GM23338 (cell line): Measurements from ENCODE around the gene CPT1C. TPM values are rescaled to one million over a fixed set of nuclear protein-coding genes. Genes with fewer than 3 reads are reported as not detected.

Experiments used
- ATAC-seq: fragments of 200-7000 bp; cut with Tn5 transposase; 3 replicates; pipeline ENCODE4 v1.9.1; 2020
- DNase-seq: peaks from one replicate; pipeline ENCODE4 v3.0.0-alpha.2; 2015; ENCODE audit warnings: low spot score
- H2AFZ ChIP-seq: fragments of 200-600 bp; sonication (generic); 2 replicates; pipeline ENCODE4 v1.8.0; 2016; ENCODE audit warnings: antibody characterized with exemption, mild to moderate bottlenecking, moderate library complexity
- H3F3A ChIP-seq: fragments of 200-600 bp; sonication (generic); replicated peaks from 2 replicates; pipeline ENCODE4 v1.8.0; 2017; ENCODE audit warnings: antibody characterized with exemption, mixed run types, low read depth
- H3K27ac ChIP-seq: fragments of 200-600 bp; sonication (generic); 2 replicates; pipeline ENCODE4 v1.6.1; 2016; ENCODE audit warnings: low read depth
- H3K27me3 ChIP-seq: fragments of 200-600 bp; sonication (generic); 2 replicates; pipeline ENCODE4 v1.8.0; 2016; ENCODE audit warnings: mild to moderate bottlenecking, mixed run types, moderate library complexity; ENCODE audit not compliant: insufficient read depth
- H3K36me3 ChIP-seq: fragments of 200-600 bp; sonication (generic); 2 replicates; pipeline ENCODE4 v1.8.0; 2016; ENCODE audit warnings: mild to moderate bottlenecking; ENCODE audit not compliant: insufficient read depth
- H3K4me1 ChIP-seq: fragments of 200-600 bp; sonication (generic); 2 replicates; pipeline ENCODE4 v1.8.0; 2016; ENCODE audit warnings: mild to moderate bottlenecking, moderate library complexity; ENCODE audit not compliant: insufficient read depth
- H3K4me2 ChIP-seq: fragments of 200-600 bp; sonication (generic); 2 replicates; pipeline ENCODE4 v1.7.1; 2017; ENCODE audit warnings: mixed run types
- H3K4me3 ChIP-seq: fragments of 200-600 bp; sonication (generic); 2 replicates; pipeline ENCODE4 v1.6.1; 2016; ENCODE audit warnings: mixed run types
- H3K79me2 ChIP-seq: fragments of 200-600 bp; sonication (generic); replicated peaks from 2 replicates; pipeline ENCODE4 v1.8.0; 2017; ENCODE audit warnings: mild to moderate bottlenecking; ENCODE audit not compliant: insufficient read depth
- H3K9me2 ChIP-seq: fragments of 200-600 bp; sonication (generic); 2 replicates; pipeline ENCODE4 v1.8.0; 2017; ENCODE audit not compliant: insufficient read depth
- H4K20me1 ChIP-seq: fragments of 200-600 bp; sonication (generic); replicated peaks from 2 replicates; pipeline ENCODE4 v1.8.0; 2017; ENCODE audit warnings: mild to moderate bottlenecking; ENCODE audit not compliant: insufficient read depth
- H3K27ac Mint-ChIP-seq: 2 replicates; pipeline ENCODE4 v1.8.0; 2020; ENCODE audit warnings: inconsistent platforms, mild to moderate bottlenecking, moderate library complexity, mixed read lengths
- H3K27me3 Mint-ChIP-seq: 3 replicates; pipeline ENCODE4 v1.8.0; 2022; ENCODE audit warnings: low read depth, mild to moderate bottlenecking, moderate library complexity, mixed read lengths, inconsistent platforms; ENCODE audit not compliant: insufficient read depth, poor library complexity
- H3K36me3 Mint-ChIP-seq: 3 replicates; pipeline ENCODE4 v1.8.0; 2021; ENCODE audit warnings: low read depth, mild to moderate bottlenecking, inconsistent platforms, moderate library complexity, mixed read lengths
- H3K4me1 Mint-ChIP-seq: 3 replicates; pipeline ENCODE4 v1.8.0; 2020; ENCODE audit warnings: mild to moderate bottlenecking, inconsistent platforms, mixed read lengths
- H3K4me3 Mint-ChIP-seq: 3 replicates; pipeline ENCODE4 v1.8.0; 2021; ENCODE audit warnings: moderate library complexity, mild to moderate bottlenecking, inconsistent platforms, mixed read lengths
- H3K9me3 Mint-ChIP-seq: 3 replicates; pipeline ENCODE4 v1.8.0; 2020; ENCODE audit warnings: moderate library complexity, mild to moderate bottlenecking, inconsistent platforms, mixed read lengths
- CREB1 ChIP-seq: fragments of 250-450 bp; sonication (Bioruptor Pico); IDR thresholded peaks from 2 replicates; pipeline ENCODE4 v1.5.0; 2020; ENCODE audit warnings: low read depth, mild to moderate bottlenecking, moderate library complexity
- EZH2 ChIP-seq: fragments of 200-600 bp; sonication (generic); IDR thresholded peaks from one replicate; pipeline ENCODE4 v1.8.0; 2017; ENCODE audit warnings: antibody characterized with exemption, mild to moderate bottlenecking, low read depth; ENCODE audit not compliant: unreplicated experiment
- EZH2phosphoT487 ChIP-seq: fragments of 200-600 bp; sonication (generic); IDR thresholded peaks from one replicate; pipeline ENCODE4 v1.8.1; 2018; ENCODE audit warnings: antibody characterized with exemption; ENCODE audit not compliant: unreplicated experiment
- JUNB ChIP-seq: IDR thresholded peaks from one replicate; pipeline ENCODE4 v1.6.1; 2016; ENCODE audit warnings: antibody characterized with exemption; ENCODE audit not compliant: unreplicated experiment
- NANOG ChIP-seq: IDR thresholded peaks from 2 replicates; pipeline ENCODE4 v1.6.1; 2016; ENCODE audit warnings: antibody characterized with exemption, borderline replicate concordance
- POLR2AphosphoS5 ChIP-seq: IDR thresholded peaks from 2 replicates; pipeline ENCODE4 v1.6.1; 2016; ENCODE audit warnings: antibody characterized with exemption, low read depth
- STAT1 ChIP-seq: IDR thresholded peaks from one replicate; pipeline ENCODE4 v1.6.1; 2016; ENCODE audit warnings: antibody characterized with exemption; ENCODE audit not compliant: unreplicated experiment
- ZNF114 ChIP-seq: fragments of 250-450 bp; sonication (Bioruptor Pico); IDR thresholded peaks from 2 replicates; pipeline ENCODE4 v1.5.0; 2020; ENCODE audit warnings: mild to moderate bottlenecking, moderate library complexity
- ZNF331 ChIP-seq: fragments of 250-450 bp; sonication (Bioruptor Pico); IDR thresholded peaks from 2 replicates; pipeline ENCODE4 v1.5.0; 2020; ENCODE audit warnings: low read depth, mild to moderate bottlenecking, moderate library complexity
- polyA plus RNA-seq: library from polyadenylated mRNA; unstranded; fragments of >200 nt; fragmentation: Nextera tagmentation; extraction: Ambion mirVana; gene quantifications from 2 replicates; pipeline ENCODE4 v1.2.1, GENCODE V29; 2016
- total RNA-seq: library from RNA; depleted of rRNA; stranded (reverse); fragments of >200 nt; shearing (Covaris generic); gene quantifications from 2 replicates; pipeline ENCODE4 v1.2.3, GENCODE V29; 2014
- TF ChIP-seq, protein P1 (sequence below): IDR thresholded peaks from 2 replicates; pipeline ENCODE4 v1.6.1; 2016; ENCODE audit warnings: antibody characterized with exemption
- TF ChIP-seq, protein P2 (sequence below), 2 experiments: fragments of 200-600 bp in 1 of 2; sonication (generic) in 1 of 2; conservative IDR thresholded peaks; 2 replicates each; pipeline versions ENCODE4 v1.5.1 to v1.6.1; 2016 to 2017; ENCODE audit warnings: antibody characterized with exemption in 2 of 2, low read depth in 2 of 2, mild to moderate bottlenecking in 2 of 2, moderate library complexity in 1 of 2
- TF ChIP-seq, protein P3 (sequence below): fragments of 250-450 bp; sonication (Bioruptor Pico); IDR thresholded peaks from 2 replicates; pipeline ENCODE4 v1.5.0; 2020; ENCODE audit warnings: mild to moderate bottlenecking, moderate library complexity
- TF ChIP-seq, protein P4 (sequence below): IDR thresholded peaks from one replicate; pipeline ENCODE4 v1.6.1; 2018; ENCODE audit warnings: antibody characterized with exemption; ENCODE audit not compliant: unreplicated experiment

Gene CPT1C
- total and polyA plus RNA-seq, 2 experiments from 2014 or later = 63.4 to 77.3 TPM

DNA sequence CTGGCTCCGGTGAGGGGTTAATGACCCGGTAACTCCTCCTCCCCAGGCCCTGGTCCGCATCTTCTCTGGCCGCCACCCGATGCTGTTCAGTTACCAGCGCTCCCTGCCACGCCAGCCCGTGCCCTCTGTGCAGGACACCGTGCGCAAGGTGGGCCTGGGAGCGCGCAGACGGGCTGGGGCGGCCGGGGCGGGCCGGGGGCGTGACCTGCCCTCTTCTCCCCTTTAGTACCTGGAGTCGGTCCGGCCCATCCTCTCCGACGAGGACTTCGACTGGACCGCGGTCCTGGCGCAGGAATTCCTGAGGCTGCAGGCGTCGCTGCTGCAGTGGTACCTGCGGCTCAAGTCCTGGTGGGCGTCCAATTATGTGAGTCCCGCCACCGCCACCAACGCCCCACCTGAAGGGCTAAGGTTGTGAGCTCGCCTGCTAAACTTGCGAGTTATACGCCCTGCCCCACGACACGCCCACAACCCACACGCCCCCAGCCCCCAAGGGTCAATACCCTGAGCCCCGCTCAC lies 10.4 kb downstream of the CPT1C start:
- DNase-seq (peak; percentile 34), ATAC-seq (peak; percentile 63)
- Histone ChIP-seq H2AFZ (no peak overlapping the region), H3F3A (no peaks in the 10 kb centered on the region), H3K79me2 (no peaks in the 10 kb centered on the region), H3K4me2 (no peak overlapping the region), H4K20me1 (no peaks in the 10 kb centered on the region), H3K4me1 (no peaks in the 10 kb centered on the region), H3K36me3 (peaks cover 3% of the 10 kb centered on the region; the same call in 1 of the 2 replicates), H3K9me2 (no peaks in the 10 kb centered on the region), H3K27ac (no peak overlapping the region; the same call in 1 of the 2 replicates), H3K27me3 (no peaks in the 10 kb centered on the region), H3K4me3 (no peak overlapping the region)
- TF ChIP-seq, protein P1, sequence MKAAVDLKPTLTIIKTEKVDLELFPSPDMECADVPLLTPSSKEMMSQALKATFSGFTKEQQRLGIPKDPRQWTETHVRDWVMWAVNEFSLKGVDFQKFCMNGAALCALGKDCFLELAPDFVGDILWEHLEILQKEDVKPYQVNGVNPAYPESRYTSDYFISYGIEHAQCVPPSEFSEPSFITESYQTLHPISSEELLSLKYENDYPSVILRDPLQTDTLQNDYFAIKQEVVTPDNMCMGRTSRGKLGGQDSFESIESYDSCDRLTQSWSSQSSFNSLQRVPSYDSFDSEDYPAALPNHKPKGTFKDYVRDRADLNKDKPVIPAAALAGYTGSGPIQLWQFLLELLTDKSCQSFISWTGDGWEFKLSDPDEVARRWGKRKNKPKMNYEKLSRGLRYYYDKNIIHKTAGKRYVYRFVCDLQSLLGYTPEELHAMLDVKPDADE = no peak
- no peak for TF ChIP-seq ZNF114 (CRISPR knock-in tag)
- no peak for TF ChIP-seq JUNB
- TF ChIP-seq CREB1 = no peak
- no peak for TF ChIP-seq POLR2AphosphoS5
- TF ChIP-seq STAT1 = no peak
- TF ChIP-seq NANOG = no peak
- TF ChIP-seq, protein P2, sequence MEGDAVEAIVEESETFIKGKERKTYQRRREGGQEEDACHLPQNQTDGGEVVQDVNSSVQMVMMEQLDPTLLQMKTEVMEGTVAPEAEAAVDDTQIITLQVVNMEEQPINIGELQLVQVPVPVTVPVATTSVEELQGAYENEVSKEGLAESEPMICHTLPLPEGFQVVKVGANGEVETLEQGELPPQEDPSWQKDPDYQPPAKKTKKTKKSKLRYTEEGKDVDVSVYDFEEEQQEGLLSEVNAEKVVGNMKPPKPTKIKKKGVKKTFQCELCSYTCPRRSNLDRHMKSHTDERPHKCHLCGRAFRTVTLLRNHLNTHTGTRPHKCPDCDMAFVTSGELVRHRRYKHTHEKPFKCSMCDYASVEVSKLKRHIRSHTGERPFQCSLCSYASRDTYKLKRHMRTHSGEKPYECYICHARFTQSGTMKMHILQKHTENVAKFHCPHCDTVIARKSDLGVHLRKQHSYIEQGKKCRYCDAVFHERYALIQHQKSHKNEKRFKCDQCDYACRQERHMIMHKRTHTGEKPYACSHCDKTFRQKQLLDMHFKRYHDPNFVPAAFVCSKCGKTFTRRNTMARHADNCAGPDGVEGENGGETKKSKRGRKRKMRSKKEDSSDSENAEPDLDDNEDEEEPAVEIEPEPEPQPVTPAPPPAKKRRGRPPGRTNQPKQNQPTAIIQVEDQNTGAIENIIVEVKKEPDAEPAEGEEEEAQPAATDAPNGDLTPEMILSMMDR (conservative IDR thresholded peaks at IDR 0.05; ENCODE audit: low read depth in 2 of 2) = no peak
- no peak for TF ChIP-seq EZH2phosphoT487
- TF ChIP-seq, protein P3, sequence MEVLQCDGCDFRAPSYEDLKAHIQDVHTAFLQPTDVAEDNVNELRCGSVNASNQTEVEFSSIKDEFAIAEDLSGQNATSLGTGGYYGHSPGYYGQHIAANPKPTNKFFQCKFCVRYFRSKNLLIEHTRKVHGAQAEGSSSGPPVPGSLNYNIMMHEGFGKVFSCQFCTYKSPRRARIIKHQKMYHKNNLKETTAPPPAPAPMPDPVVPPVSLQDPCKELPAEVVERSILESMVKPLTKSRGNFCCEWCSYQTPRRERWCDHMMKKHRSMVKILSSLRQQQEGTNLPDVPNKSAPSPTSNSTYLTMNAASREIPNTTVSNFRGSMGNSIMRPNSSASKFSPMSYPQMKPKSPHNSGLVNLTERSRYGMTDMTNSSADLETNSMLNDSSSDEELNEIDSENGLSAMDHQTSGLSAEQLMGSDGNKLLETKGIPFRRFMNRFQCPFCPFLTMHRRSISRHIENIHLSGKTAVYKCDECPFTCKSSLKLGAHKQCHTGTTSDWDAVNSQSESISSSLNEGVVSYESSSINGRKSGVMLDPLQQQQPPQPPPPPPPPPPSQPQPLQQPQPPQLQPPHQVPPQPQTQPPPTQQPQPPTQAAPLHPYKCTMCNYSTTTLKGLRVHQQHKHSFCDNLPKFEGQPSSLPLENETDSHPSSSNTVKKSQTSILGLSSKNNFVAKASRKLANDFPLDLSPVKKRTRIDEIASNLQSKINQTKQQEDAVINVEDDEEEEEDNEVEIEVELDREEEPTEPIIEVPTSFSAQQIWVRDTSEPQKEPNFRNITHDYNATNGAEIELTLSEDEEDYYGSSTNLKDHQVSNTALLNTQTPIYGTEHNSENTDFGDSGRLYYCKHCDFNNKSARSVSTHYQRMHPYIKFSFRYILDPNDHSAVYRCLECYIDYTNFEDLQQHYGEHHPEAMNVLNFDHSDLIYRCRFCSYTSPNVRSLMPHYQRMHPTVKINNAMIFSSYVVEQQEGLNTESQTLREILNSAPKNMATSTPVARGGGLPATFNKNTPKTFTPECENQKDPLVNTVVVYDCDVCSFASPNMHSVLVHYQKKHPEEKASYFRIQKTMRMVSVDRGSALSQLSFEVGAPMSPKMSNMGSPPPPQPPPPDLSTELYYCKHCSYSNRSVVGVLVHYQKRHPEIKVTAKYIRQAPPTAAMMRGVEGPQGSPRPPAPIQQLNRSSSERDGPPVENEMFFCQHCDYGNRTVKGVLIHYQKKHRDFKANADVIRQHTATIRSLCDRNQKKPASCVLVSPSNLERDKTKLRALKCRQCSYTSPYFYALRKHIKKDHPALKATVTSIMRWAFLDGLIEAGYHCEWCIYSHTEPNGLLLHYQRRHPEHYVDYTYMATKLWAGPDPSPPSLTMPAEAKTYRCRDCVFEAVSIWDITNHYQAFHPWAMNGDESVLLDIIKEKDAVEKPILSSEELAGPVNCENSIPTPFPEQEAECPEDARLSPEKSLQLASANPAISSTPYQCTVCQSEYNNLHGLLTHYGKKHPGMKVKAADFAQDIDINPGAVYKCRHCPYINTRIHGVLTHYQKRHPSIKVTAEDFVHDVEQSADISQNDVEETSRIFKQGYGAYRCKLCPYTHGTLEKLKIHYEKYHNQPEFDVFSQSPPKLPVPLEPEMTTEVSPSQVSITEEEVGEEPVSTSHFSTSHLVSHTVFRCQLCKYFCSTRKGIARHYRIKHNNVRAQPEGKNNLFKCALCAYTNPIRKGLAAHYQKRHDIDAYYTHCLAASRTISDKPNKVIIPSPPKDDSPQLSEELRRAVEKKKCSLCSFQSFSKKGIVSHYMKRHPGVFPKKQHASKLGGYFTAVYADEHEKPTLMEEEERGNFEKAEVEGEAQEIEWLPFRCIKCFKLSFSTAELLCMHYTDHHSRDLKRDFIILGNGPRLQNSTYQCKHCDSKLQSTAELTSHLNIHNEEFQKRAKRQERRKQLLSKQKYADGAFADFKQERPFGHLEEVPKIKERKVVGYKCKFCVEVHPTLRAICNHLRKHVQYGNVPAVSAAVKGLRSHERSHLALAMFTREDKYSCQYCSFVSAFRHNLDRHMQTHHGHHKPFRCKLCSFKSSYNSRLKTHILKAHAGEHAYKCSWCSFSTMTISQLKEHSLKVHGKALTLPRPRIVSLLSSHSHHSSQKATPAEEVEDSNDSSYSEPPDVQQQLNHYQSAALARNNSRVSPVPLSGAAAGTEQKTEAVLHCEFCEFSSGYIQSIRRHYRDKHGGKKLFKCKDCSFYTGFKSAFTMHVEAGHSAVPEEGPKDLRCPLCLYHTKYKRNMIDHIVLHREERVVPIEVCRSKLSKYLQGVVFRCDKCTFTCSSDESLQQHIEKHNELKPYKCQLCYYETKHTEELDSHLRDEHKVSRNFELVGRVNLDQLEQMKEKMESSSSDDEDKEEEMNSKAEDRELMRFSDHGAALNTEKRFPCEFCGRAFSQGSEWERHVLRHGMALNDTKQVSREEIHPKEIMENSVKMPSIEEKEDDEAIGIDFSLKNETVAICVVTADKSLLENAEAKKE (CRISPR knock-in tag) = no peak
- no peak for TF ChIP-seq EZH2
- TF ChIP-seq ZNF331 (CRISPR knock-in tag) = no peak
- TF ChIP-seq, protein P4, sequence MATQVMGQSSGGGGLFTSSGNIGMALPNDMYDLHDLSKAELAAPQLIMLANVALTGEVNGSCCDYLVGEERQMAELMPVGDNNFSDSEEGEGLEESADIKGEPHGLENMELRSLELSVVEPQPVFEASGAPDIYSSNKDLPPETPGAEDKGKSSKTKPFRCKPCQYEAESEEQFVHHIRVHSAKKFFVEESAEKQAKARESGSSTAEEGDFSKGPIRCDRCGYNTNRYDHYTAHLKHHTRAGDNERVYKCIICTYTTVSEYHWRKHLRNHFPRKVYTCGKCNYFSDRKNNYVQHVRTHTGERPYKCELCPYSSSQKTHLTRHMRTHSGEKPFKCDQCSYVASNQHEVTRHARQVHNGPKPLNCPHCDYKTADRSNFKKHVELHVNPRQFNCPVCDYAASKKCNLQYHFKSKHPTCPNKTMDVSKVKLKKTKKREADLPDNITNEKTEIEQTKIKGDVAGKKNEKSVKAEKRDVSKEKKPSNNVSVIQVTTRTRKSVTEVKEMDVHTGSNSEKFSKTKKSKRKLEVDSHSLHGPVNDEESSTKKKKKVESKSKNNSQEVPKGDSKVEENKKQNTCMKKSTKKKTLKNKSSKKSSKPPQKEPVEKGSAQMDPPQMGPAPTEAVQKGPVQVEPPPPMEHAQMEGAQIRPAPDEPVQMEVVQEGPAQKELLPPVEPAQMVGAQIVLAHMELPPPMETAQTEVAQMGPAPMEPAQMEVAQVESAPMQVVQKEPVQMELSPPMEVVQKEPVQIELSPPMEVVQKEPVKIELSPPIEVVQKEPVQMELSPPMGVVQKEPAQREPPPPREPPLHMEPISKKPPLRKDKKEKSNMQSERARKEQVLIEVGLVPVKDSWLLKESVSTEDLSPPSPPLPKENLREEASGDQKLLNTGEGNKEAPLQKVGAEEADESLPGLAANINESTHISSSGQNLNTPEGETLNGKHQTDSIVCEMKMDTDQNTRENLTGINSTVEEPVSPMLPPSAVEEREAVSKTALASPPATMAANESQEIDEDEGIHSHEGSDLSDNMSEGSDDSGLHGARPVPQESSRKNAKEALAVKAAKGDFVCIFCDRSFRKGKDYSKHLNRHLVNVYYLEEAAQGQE = no peak
- Mint-ChIP-seq H3K4me1 (no peaks in the 10 kb centered on the region), H3K27me3 (peaks cover 9% of the 10 kb centered on the region), H3K27ac (no peak overlapping the region), H3K36me3 (peaks cover 35% of the 10 kb centered on the region), H3K4me3 (no peak overlapping the region), H3K9me3 (no peaks in the 10 kb centered on the region)
